Measurements from ENCODE around the gene CAP1. TPM values are rescaled to one million over a fixed set of nuclear protein-coding genes. Genes with fewer than 3 reads are reported as not detected.

The CAP1 gene
- total and polyA plus RNA-seq, 2 of the 13 experiments (the other 11 are each of a cell fraction or from before 2014, with no cell fraction given) = 174 to 195 TPM

DNA sequence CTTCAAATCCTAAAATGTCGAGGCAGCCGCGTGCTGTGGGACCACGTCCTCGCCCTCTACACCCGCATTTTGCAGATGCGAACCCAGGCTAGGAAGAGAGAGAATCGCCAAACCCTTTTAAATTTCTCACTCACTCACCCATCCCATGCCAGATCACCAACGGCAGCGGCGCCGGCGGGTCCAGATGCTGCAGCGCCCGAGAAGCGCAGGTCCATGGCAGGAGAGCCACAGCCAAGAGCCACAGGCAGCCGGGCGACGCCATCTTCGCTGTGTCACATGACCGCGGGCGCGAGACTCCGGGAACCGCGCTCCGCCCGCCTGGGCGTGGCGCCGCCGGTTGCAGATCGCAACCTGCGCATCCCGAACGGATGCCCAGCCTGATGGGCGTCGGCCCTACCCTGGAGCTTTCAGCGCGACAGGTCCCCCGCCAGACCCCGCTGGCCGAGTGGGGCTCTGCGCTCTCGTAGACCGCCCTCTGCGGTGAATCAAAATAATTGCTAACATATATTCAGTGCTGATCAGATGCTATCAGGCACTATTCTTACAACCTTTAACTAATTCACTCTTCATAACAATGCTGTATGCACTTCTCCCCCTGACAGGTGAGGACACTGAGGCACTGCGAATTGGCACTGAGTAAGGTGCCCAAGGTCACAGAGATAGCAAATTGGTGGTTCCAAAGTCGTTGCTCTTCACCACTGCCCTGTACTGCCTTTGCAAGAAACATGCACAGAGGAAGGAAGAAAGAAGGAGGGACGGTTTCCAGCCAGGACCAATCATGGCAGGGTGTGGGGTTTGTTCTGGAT, 56.7 kb downstream of the CAP1 start, which contains the start of gene PPT1 (continued):
- TF ChIP-seq ZFP82 (CRISPR knock-in tag; IDR thresholded peaks at IDR 0.05; ENCODE audit: borderline replicate concordance) = peak; percentile 82; the same call in 1 of the 2 replicates
- TF ChIP-seq ZBTB7B (CRISPR knock-in tag; IDR thresholded peaks at IDR 0.05) = peak; percentile 25; the same call in 1 of the 2 replicates
- no peak for TF ChIP-seq ZNF3 (CRISPR knock-in tag; IDR thresholded peaks at IDR 0.05)
- TF ChIP-seq, protein P1, sequence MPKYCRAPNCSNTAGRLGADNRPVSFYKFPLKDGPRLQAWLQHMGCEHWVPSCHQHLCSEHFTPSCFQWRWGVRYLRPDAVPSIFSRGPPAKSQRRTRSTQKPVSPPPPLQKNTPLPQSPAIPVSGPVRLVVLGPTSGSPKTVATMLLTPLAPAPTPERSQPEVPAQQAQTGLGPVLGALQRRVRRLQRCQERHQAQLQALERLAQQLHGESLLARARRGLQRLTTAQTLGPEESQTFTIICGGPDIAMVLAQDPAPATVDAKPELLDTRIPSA (CRISPR knock-in tag; IDR thresholded peaks at IDR 0.05; ENCODE audit: borderline replicate concordance) = no peak
- TF ChIP-seq, protein P2, sequence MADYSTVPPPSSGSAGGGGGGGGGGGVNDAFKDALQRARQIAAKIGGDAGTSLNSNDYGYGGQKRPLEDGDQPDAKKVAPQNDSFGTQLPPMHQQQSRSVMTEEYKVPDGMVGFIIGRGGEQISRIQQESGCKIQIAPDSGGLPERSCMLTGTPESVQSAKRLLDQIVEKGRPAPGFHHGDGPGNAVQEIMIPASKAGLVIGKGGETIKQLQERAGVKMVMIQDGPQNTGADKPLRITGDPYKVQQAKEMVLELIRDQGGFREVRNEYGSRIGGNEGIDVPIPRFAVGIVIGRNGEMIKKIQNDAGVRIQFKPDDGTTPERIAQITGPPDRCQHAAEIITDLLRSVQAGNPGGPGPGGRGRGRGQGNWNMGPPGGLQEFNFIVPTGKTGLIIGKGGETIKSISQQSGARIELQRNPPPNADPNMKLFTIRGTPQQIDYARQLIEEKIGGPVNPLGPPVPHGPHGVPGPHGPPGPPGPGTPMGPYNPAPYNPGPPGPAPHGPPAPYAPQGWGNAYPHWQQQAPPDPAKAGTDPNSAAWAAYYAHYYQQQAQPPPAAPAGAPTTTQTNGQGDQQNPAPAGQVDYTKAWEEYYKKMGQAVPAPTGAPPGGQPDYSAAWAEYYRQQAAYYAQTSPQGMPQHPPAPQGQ (CRISPR knock-in tag; IDR thresholded peaks at IDR 0.05; ENCODE audit: borderline replicate concordance) = no peak
- TF ChIP-seq ZNF235 (CRISPR knock-in tag; IDR thresholded peaks at IDR 0.05; ENCODE audit: borderline replicate concordance) = no peak
- no peak; the same call in 1 of the 2 replicates for TF ChIP-seq ZNF263 (CRISPR knock-in tag; IDR thresholded peaks at IDR 0.05)
- TF ChIP-seq, protein P3, sequence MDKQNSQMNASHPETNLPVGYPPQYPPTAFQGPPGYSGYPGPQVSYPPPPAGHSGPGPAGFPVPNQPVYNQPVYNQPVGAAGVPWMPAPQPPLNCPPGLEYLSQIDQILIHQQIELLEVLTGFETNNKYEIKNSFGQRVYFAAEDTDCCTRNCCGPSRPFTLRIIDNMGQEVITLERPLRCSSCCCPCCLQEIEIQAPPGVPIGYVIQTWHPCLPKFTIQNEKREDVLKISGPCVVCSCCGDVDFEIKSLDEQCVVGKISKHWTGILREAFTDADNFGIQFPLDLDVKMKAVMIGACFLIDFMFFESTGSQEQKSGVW (CRISPR knock-in tag; IDR thresholded peaks at IDR 0.05; ENCODE audit: borderline replicate concordance) = no peak; the same call in 1 of the 2 replicates
- TF ChIP-seq MIXL1 (CRISPR knock-in tag; IDR thresholded peaks at IDR 0.05) = peak; percentile 62
- TF ChIP-seq HMG20A (CRISPR knock-in tag; IDR thresholded peaks at IDR 0.05; ENCODE audit: borderline replicate concordance) = no peak
- TF ChIP-seq SRF (IDR thresholded peaks at IDR 0.05; ENCODE audit: low read depth, low read length) = no peak
- TF ChIP-seq, protein P4, sequence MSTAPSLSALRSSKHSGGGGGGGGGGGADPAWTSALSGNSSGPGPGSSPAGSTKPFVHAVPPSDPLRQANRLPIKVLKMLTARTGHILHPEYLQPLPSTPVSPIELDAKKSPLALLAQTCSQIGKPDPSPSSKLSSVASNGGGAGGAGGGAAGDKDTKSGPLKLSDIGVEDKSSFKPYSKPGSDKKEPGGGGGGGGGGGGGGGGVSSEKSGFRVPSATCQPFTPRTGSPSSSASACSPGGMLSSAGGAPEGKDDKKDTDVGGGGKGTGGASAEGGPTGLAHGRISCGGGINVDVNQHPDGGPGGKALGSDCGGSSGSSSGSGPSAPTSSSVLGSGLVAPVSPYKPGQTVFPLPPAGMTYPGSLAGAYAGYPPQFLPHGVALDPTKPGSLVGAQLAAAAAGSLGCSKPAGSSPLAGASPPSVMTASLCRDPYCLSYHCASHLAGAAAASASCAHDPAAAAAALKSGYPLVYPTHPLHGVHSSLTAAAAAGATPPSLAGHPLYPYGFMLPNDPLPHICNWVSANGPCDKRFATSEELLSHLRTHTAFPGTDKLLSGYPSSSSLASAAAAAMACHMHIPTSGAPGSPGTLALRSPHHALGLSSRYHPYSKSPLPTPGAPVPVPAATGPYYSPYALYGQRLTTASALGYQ (CRISPR knock-in tag; IDR thresholded peaks at IDR 0.05) = peak; percentile 15; the same call in 1 of the 2 replicates
- TF ChIP-seq, protein P5, sequence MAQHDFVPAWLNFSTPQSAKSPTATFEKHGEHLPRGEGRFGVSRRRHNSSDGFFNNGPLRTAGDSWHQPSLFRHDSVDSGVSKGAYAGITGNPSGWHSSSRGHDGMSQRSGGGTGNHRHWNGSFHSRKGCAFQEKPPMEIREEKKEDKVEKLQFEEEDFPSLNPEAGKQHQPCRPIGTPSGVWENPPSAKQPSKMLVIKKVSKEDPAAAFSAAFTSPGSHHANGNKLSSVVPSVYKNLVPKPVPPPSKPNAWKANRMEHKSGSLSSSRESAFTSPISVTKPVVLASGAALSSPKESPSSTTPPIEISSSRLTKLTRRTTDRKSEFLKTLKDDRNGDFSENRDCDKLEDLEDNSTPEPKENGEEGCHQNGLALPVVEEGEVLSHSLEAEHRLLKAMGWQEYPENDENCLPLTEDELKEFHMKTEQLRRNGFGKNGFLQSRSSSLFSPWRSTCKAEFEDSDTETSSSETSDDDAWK (CRISPR knock-in tag; IDR thresholded peaks at IDR 0.05) = no peak
- TF ChIP-seq, protein P6, sequence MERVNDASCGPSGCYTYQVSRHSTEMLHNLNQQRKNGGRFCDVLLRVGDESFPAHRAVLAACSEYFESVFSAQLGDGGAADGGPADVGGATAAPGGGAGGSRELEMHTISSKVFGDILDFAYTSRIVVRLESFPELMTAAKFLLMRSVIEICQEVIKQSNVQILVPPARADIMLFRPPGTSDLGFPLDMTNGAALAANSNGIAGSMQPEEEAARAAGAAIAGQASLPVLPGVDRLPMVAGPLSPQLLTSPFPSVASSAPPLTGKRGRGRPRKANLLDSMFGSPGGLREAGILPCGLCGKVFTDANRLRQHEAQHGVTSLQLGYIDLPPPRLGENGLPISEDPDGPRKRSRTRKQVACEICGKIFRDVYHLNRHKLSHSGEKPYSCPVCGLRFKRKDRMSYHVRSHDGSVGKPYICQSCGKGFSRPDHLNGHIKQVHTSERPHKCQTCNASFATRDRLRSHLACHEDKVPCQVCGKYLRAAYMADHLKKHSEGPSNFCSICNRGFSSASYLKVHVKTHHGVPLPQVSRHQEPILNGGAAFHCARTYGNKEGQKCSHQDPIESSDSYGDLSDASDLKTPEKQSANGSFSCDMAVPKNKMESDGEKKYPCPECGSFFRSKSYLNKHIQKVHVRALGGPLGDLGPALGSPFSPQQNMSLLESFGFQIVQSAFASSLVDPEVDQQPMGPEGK (CRISPR knock-in tag; IDR thresholded peaks at IDR 0.05) = no peak
- peak; percentile 40; the same call in 1 of the 2 replicates for TF ChIP-seq ZNF605 (CRISPR knock-in tag; IDR thresholded peaks at IDR 0.05)
- no peak; the same call in 1 of the 2 replicates for TF ChIP-seq SMAD3 (CRISPR knock-in tag; IDR thresholded peaks at IDR 0.05)
- TF ChIP-seq KLF15 (CRISPR knock-in tag; IDR thresholded peaks at IDR 0.05; ENCODE audit: borderline replicate concordance) = no peak
- peak; percentile 83; the same call in 1 of the 2 replicates for TF ChIP-seq ZNF124 (CRISPR knock-in tag; IDR thresholded peaks at IDR 0.05)
- no peak for TF ChIP-seq AKAP8 (CRISPR knock-in tag; IDR thresholded peaks at IDR 0.05)
- TF ChIP-seq FOXK1 (CRISPR knock-in tag; IDR thresholded peaks at IDR 0.05; ENCODE audit: borderline replicate concordance, low read depth) = no peak
- peak; percentile 80; the same call in 1 of the 2 replicates for TF ChIP-seq ZNF224 (CRISPR knock-in tag; IDR thresholded peaks at IDR 0.05)
